ENCODE measurements around the gene NKRF. TPM values are rescaled to one million over a fixed set of nuclear protein-coding genes. Genes with fewer than 3 reads are reported as not detected.

Gene NKRF
- total RNA-seq, 2 experiments from 2014 or later, result 28.8 to 30.4 TPM

DNA sequence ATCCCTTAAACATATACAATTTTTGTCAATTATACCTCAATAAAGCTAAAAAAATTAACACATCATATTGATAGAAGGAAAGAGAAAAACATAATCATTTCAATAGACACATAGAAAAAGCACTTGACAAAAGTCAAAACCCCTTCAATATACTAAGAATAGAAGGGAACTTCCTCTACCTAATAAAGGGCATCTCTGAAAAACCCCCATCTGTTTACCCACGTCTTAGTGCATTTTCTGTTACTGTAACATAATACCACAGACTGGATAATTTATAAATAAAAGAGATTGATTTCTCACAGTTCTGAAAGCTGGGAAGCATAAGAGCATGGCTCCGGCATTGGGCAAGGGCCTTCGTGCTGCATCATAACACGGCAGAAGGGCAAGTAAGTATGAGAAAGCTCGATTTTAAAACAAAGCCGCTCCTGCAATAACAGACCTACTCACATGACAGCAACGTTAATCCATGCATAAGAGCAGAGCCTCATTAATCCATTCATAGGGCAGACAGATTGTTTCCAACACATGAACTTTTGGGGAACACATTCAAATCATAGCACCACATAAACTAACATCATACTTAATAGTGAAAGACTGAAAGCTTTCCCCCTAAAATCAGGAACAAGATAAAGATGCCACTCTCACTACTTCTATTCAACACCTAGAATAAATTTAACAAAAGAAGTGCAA, 56.8 kb downstream of the NKRF start:
- CTCF ChIA-PET, result interaction anchor here (1.3 kb wide), 1 partner anchor 67 kb away, joined by 3 read pairs; no protein-coding TSS in a partner anchor
- POLR2A ChIA-PET, result interaction anchor here (0.8 kb wide), 1 partner anchor 40 kb away, joined by 4 read pairs; no protein-coding TSS in a partner anchor

DNA sequence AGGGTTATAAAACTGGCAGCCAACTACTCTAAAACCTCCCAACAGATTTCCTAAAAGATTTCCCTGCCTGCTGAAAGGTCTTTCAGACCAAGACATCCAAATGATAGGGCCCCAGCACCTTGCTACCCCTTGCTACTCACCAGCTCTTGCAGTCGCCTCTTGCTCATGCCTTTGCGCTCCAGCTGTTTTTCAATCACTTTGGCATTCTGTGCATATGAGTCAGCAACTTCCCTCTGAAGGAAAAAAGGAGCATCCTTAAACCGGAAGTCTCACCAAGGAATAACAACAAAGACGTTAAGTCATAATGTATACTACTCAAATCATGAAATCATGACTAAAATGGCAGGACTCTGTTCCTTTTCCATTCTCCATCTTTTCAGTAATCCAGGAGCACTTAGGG, 65.0 kb downstream of the NKRF start:
- POLR2A ChIA-PET, result no interaction called here
- CTCF ChIA-PET, result no interaction called here

DNA sequence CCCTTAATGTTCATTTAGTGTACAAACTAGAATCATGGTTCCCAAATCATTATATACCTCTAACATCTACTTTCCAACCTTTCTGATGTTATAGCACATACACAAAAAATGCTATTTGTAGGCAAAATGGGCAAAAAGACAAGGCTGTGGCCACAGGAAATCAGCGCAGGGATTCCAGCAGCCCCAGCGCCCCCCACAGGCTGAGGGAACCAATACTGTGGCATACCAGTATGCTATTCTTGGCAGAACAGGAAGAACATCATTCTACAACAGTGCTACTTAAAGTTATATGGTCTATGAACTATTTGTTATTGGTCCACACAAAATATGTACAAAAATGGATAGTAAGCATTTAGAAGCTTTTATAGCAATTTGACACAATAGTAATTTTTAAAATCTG, 66.4 kb downstream of the NKRF start:
- POLR2A ChIA-PET, result no interaction called here
- CTCF ChIA-PET, result no interaction called here

Other genes starting within 250 kb of the NKRF start
- gene SLC25A43, start 207.1 kb downstream of the NKRF start, total RNA-seq, result 10 to 100 TPM; 10.2 to 10.6 TPM
- 100 to 1,000 TPM; 705 to 726 TPM for gene SLC25A5, start 138.0 kb downstream of the NKRF start, total RNA-seq
- 10 to 100 TPM; 27.8 to 28.6 TPM for gene STEEP1, start 41.0 kb downstream of the NKRF start, total RNA-seq
- 10 to 100 TPM; 62.3 to 66.6 TPM for gene UBE2A, start 31.9 kb downstream of the NKRF start, total RNA-seq
- gene SEPTIN6, start 86.7 kb upstream of the NKRF start, total RNA-seq, result 100 to 1,000 TPM; 137 to 142 TPM
- gene SOWAHD, start 152.2 kb upstream of the NKRF start, total RNA-seq, result under 1 TPM; 0.15 to 0.36 TPM
- 1,000 to 10,000 TPM; 2,287 to 2,309 TPM for gene RPL39, start 185.2 kb upstream of the NKRF start, total RNA-seq
- 10 to 100 TPM; 19.9 to 20.0 TPM for gene UPF3B, start 246.5 kb upstream of the NKRF start, total RNA-seq